ENCODE results near the gene B9D1.

The B9D1 gene

DNA sequence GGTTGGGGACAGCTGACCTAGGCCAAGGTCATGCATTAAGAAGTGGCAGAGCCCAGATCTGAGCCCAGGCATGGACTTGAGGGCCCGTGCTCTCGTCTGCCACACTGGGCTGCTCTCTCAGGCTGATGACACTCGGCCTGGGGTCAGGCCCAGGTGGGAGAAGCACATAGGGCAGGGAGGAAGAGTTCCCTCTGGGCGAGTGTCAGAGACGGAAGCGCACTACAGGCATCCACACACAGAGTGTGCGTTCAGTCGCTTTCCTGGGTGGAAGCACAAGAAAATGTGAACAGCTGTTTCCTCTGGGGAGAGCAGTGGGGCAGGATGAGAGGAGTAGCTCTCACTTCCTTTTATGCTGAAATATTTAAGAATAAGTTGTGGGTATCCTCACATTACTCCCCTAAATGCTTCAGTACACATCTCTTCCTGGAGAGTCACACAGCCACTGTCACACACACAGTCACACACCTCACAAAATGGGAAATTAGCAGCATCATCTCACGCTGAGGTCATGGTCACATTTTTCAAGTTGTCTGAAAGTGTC, 59.7 kb downstream of the B9D1 start:
- no peak for DNase-seq (ENCODE audit: low read depth)

- DNase-seq (ENCODE audit: low read depth): no peak
Observed at GRCh38 chr17:19301973-19302372, 60.5 kb downstream of the B9D1 start.

- no peak for DNase-seq (ENCODE audit: low read depth)
Observed at GRCh38 chr17:19301274-19301951, 61.1 kb downstream of the B9D1 start.

GRCh38 chr17:19299866-19300265, 62.7 kb downstream of the B9D1 start:
- DNase-seq (ENCODE audit: low read depth): no peak

DNA sequence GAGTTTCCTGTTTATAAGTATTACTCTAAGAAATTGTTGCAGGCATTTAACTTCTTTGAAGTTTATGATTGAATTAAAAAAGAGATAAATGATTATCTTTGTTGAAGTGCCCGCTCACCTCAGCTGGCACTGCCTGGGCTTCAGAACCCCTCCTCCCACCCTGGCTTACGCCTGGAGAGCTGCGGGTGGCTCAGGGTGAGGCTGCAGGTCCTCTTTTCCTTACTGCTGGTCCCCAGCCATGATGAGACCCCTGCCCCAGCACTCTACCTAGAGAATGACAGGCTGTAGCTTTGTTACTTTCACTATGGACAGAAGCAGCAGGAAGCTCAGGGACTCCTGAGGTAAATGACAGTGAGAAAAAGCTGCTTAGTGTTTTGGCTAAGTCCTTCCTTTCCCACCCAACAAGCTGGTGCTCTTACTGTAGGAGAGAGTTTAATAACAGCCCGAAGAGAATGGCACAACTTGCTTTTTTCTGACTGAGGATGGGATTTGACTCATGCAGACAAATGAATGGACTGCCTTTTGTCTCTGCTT, 63.2 kb downstream of the B9D1 start:
- no peak for DNase-seq (ENCODE audit: low read depth)

GRCh38 chr17:19298569-19299213, 63.8 kb downstream of the B9D1 start:
- DNase-seq (ENCODE audit: low read depth): no peak

- no peak for DNase-seq (ENCODE audit: low read depth)
Observed at GRCh38 chr17:19296786-19297778, 65.4 kb downstream of the B9D1 start.

DNA sequence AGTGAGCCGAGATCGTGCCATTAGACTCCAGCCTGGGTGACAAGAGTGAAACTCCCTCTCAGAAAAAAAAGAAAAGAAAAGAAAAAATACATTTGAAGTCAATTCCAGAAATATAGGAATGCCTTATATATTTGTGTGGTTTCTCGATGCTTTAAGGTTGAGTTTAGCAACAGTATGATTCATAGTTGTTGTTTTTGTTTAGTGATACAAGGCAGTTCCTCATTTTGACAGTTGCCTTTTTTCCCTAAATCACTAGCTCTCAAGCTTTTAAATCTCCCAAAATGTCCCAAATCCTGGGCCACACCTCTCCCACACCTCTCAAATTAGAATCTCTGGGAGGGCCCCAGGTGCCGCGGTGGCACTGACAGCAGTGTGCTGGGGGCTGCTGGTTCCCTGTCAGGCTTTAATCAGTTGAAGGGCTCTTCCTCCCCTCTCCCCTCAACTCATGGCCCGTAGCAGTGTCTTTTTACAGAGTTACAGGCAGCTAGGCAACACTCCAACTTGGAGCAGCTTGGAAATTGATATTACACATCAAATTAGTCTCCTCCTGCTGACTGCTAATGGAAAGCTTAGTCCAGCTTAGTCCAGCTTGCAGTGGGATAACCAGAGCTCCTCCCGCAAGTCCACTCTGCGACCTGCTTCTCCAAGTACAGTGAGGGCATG, 66.9 kb downstream of the B9D1 start:
- DNase-seq (ENCODE audit: low read depth): no peak

GRCh38 chr17:19294443-19294842, 68.1 kb downstream of the B9D1 start:
- DNase-seq (ENCODE audit: low read depth): no peak
